22Rv1 (cell line): ENCODE results near the gene UBE2QL1.

Experiments used
- H3K27ac ChIP-seq: fragments of 450-650 bp; 2 replicates; pipeline ENCODE4 v1.5.1; 2017
- CTCF ChIP-seq: fragments of 450-650 bp; IDR thresholded peaks from 2 replicates; pipeline ENCODE4 v1.5.1; 2017; ENCODE audit warnings: mild to moderate bottlenecking
- ZFX ChIP-seq: fragments of 450-650 bp; IDR thresholded peaks from 2 replicates; pipeline ENCODE4 v1.6.1; 2017; ENCODE audit warnings: antibody characterized with exemption, borderline replicate concordance

The UBE2QL1 gene

GRCh38 chr5:6431214-6432195 lies 17.2 kb upstream of the UBE2QL1 start:
- TF ChIP-seq CTCF = no peak
- no peak for TF ChIP-seq ZFX
- no peak overlapping the region for H3K27ac ChIP-seq

- TF ChIP-seq ZFX (no peak), CTCF (no peak)
- H3K27ac ChIP-seq = no peak overlapping the region
These were observed 16.5 kb upstream of the UBE2QL1 start for GRCh38 chr5:6432206-6432605.

GRCh38 chr5:6434731-6435130 lies 13.9 kb upstream of the UBE2QL1 start:
- no peak overlapping the region for H3K27ac ChIP-seq
- TF ChIP-seq CTCF (no peak), ZFX (no peak)

DNA sequence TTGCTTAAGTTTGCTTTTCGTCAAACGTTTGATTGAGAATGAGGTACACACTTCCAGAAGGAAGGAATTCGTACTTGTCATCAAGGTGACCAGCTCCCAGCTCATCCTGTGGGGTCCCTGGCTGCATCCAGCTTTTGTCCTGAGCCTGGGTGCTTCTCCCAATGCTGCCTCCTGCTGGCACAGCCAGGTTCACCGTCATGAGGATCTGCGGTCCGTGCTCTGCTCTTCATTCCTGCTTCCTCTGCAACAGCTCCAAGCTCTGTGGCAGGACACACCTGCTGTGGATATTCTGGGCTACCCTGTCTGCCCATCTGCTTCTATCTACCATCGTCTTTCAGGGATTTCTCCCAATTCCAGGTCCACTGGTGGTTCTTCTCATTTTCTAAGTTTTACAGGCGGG lies 13.3 kb upstream of the UBE2QL1 start:
- TF ChIP-seq ZFX (no peak), CTCF (peak; percentile 66)

DNA sequence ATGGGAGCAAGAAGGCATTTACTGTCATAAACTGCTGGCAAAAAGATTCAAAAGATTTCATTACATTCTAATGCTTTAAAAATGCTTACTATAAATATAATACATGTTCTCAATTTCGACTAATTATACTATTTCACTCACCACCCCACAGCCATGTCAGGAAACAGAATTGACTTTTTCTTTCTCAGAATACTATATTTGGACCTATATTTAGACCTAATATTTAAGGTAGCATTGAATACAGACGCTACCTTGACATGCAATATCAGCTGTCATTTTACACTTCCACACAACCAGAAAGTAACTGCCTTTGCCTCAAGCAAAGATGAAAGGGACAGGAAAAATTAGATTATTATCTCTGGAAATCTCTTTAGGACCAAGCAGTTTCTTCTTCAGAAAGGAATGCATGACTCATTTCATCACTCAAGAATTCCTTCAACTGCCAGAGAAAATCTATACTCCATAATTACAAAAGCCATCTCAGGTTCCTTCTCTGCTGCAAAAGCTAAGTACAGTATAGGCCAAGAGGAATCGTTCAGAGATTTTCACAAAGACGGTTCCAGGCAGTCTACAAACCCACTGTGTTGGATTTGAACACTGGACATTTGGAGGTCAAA lies 11.8 kb upstream of the UBE2QL1 start:
- no peak overlapping the region for H3K27ac ChIP-seq
- TF ChIP-seq ZFX = no peak
- no peak for TF ChIP-seq CTCF

More for the DNA sequence above, 13.3 kb upstream of the UBE2QL1 start:
- no peak overlapping the region for H3K27ac ChIP-seq

- H3K27ac ChIP-seq = no peak overlapping the region
- TF ChIP-seq ZFX (no peak), CTCF (no peak)
These were observed 8.8 kb upstream of the UBE2QL1 start for GRCh38 chr5:6439588-6440550.
